Chondrocyte (in vitro differentiated cells): Measurements from ENCODE around the gene DMD. TPM values are rescaled to one million over a fixed set of nuclear protein-coding genes. Genes with fewer than 3 reads are reported as not detected.

Experiments
- DNase-seq: peaks from one replicate; pipeline ENCODE4 v3.0.0; 2021; ENCODE audit warnings: mixed read lengths, low spot score
- H3K27ac Mint-ChIP-seq: one replicate; pipeline ENCODE4 v1.8.0; 2021; ENCODE audit warnings: mild to moderate bottlenecking, moderate library complexity, mixed read lengths; ENCODE audit not compliant: unreplicated experiment
- H3K27me3 Mint-ChIP-seq: 2 replicates; pipeline ENCODE4 v1.8.0; 2021; ENCODE audit warnings: low read depth, mixed read lengths
- H3K36me3 Mint-ChIP-seq: 2 replicates; pipeline ENCODE4 v1.8.0; 2021; ENCODE audit warnings: low read depth, mixed read lengths
- H3K4me1 Mint-ChIP-seq: 2 replicates; pipeline ENCODE4 v1.8.0; 2021; ENCODE audit warnings: low read depth, mild to moderate bottlenecking, mixed read lengths
- H3K4me3 Mint-ChIP-seq: one replicate; pipeline ENCODE4 v1.8.0; 2021; ENCODE audit warnings: mild to moderate bottlenecking, moderate library complexity, mixed read lengths; ENCODE audit not compliant: unreplicated experiment
- H3K9me3 Mint-ChIP-seq: 2 replicates; pipeline ENCODE4 v1.8.0; 2021; ENCODE audit warnings: low read depth, mixed read lengths
- CTCF ChIP-seq: fragments of 200-600 bp; sonication (generic); IDR thresholded peaks from 2 replicates; pipeline ENCODE4 v1.5.0; 2021; ENCODE audit warnings: antibody characterized with exemption, mild to moderate bottlenecking, moderate library complexity
- total RNA-seq: library from RNA; stranded (reverse); gene quantifications from 3 replicates; pipeline ENCODE4 v1.2.1, GENCODE V29; 2021

Gene DMD
- total RNA-seq, 1 donor from 2014 or later = 201 TPM

DNA sequence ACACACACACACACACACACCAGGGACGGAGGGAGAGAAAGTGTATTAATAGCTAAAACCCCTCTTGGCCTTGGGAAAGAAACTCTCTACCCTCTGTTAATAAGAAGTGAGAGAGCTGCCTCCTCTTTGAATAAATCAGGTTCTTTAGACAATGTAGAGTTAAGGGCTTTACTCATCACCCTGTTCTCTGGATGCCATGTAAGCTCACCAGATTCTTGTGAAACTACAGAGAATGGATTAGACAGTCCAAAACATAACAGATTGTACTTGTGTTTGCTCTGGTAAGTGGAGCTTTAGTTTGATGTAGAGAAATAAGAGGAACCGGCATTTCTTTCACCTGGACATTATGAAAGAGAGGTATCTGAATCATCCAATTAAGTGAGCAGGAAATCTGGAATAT is 263.2 kb downstream of the DMD start:
- no peaks in the 10 kb centered on the region for H3K9me3 Mint-ChIP-seq
- H3K4me1 Mint-ChIP-seq = peaks cover under 1% of the 10 kb centered on the region
- DNase-seq = no peak
- TF ChIP-seq CTCF = no peak
- no peak overlapping the region for H3K4me3 Mint-ChIP-seq
- no peaks in the 10 kb centered on the region for H3K27me3 Mint-ChIP-seq
- no peak overlapping the region for H3K27ac Mint-ChIP-seq
- no peaks in the 10 kb centered on the region for H3K36me3 Mint-ChIP-seq

GRCh38 chrX:32937043-32937442 is 274.3 kb downstream of the DMD start:
- H3K4me1 Mint-ChIP-seq = no peaks in the 10 kb centered on the region
- no peaks in the 10 kb centered on the region for H3K9me3 Mint-ChIP-seq
- no peaks in the 10 kb centered on the region for H3K36me3 Mint-ChIP-seq
- no peak overlapping the region for H3K27ac Mint-ChIP-seq
- no peak for TF ChIP-seq CTCF
- no peaks in the 10 kb centered on the region for H3K27me3 Mint-ChIP-seq
- no peak overlapping the region for H3K4me3 Mint-ChIP-seq
- no peak for DNase-seq

GRCh38 chrX:32933548-32933947 is 277.8 kb downstream of the DMD start:
- no peak for DNase-seq
- H3K27ac Mint-ChIP-seq = no peak overlapping the region
- H3K4me1 Mint-ChIP-seq = no peaks in the 10 kb centered on the region
- no peaks in the 10 kb centered on the region for H3K9me3 Mint-ChIP-seq
- no peaks in the 10 kb centered on the region for H3K36me3 Mint-ChIP-seq
- H3K4me3 Mint-ChIP-seq = no peak overlapping the region
- no peak for TF ChIP-seq CTCF
- H3K27me3 Mint-ChIP-seq = no peaks in the 10 kb centered on the region

- Mint-ChIP-seq H3K36me3 (no peaks in the 10 kb centered on the region), H3K9me3 (no peaks in the 10 kb centered on the region), H3K4me3 (no peak overlapping the region), H3K27ac (no peak overlapping the region), H3K27me3 (no peaks in the 10 kb centered on the region), H3K4me1 (no peaks in the 10 kb centered on the region)
- TF ChIP-seq CTCF = no peak
- DNase-seq = no peak
Observed at GRCh38 chrX:32929040-32929439, 282.3 kb downstream of the DMD start.

- Mint-ChIP-seq H3K27me3 (no peaks in the 10 kb centered on the region), H3K9me3 (no peaks in the 10 kb centered on the region), H3K36me3 (no peaks in the 10 kb centered on the region), H3K4me1 (no peaks in the 10 kb centered on the region), H3K27ac (no peak overlapping the region), H3K4me3 (no peak overlapping the region)
- DNase-seq = no peak
- no peak for TF ChIP-seq CTCF
Observed at GRCh38 chrX:32896088-32896487, 315.3 kb downstream of the DMD start.
